Stimulated activated CD8-positive, alpha-beta memory T cell treated with anti-CD3 and anti-CD28 coated beads, Interleukin-15, amount 100 ng/mL, for 1 hour (primary cell): Measurements from ENCODE around the gene NFIA.

Experiments used
- DNase-seq: peaks from one replicate; pipeline ENCODE4 v3.0.0-alpha.2; 2020; ENCODE audit warnings: low read depth

NFIA gene

GRCh38 chr1:61082311-61083012, at the start of gene NFIA:
Gene NFIA (plus strand): TSS chr1:61082561.
- DNase-seq, result no peak

GRCh38 chr1:61035880-61036279, 46.5 kb upstream of the NFIA start:
- DNase-seq, result no peak

GRCh38 chr1:61042466-61043009, 39.8 kb upstream of the NFIA start:
- DNase-seq, result no peak

- DNase-seq, result peak; percentile 68
These were observed 39.1 kb upstream of the NFIA start for GRCh38 chr1:61043010-61043820.

GRCh38 chr1:61046434-61046833, 35.9 kb upstream of the NFIA start:
- DNase-seq, result no peak

GRCh38 chr1:61047061-61047460, 35.3 kb upstream of the NFIA start:
- DNase-seq, result no peak

GRCh38 chr1:61049850-61050540, 32.4 kb upstream of the NFIA start:
- DNase-seq, result peak; percentile 88

- no peak for DNase-seq
These were observed 31.6 kb upstream of the NFIA start for GRCh38 chr1:61050541-61051442.

- DNase-seq, result no peak
These were observed 31.0 kb upstream of the NFIA start for GRCh38 chr1:61051443-61051718.

- no peak for DNase-seq
These were observed 30.5 kb upstream of the NFIA start for GRCh38 chr1:61051719-61052394.

GRCh38 chr1:61052395-61053225, 29.8 kb upstream of the NFIA start:
- no peak for DNase-seq

GRCh38 chr1:61053226-61053711, 29.1 kb upstream of the NFIA start:
- no peak for DNase-seq

GRCh38 chr1:61053712-61054600, 28.4 kb upstream of the NFIA start:
- DNase-seq, result no peak

GRCh38 chr1:61054601-61054993, 27.8 kb upstream of the NFIA start:
- no peak for DNase-seq

GRCh38 chr1:61055110-61055614, 27.2 kb upstream of the NFIA start:
- no peak for DNase-seq

- no peak for DNase-seq
These were observed 26.2 kb upstream of the NFIA start for GRCh38 chr1:61056196-61056572.

GRCh38 chr1:61056573-61057439, 25.6 kb upstream of the NFIA start:
- no peak for DNase-seq
